OCI-M1 (cell line): ENCODE measurements around the gene PARD3B.
A peak's percentile ranks its signal among the peaks of the same experiment; 100 is the strongest.

ENCODE experiments used
- DNase-seq: peaks from one replicate; lab custom pipeline; 2025; lab: John Stamatoyannopoulos, UW

PARD3B gene

DNA sequence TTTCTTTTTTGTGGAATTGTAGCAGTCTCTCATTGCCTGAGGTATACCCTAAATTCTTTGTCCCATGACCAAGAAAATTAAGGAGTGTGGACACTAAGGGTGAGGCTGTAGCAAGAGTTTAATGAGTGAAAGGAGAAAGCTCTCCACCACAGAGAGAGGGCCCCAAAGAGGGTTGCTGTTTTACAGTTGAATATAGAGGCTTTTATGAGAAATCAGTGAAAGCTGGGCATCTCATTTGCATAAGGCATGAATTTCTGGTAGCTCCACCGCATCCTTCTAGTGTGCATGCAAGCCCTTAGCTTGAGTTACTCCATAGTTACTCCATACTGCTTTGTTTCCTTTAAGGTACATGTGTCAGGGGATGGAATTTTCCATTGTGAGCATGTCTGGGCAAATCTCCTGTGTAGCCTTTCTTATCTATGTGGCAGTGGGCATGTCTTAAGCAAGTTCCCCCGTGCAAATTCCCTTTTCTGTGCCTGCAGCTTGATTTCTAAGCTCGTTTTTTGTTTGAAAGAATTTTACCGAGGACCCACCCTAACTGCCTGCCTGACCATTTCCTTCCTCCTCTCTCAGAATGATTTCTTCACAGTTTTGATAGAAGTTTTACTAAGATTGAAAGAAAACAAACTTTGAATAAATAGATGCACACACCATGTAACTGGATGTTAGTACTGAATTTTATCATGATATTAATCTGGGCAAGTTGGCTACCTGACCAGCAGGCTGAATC is 218.9 kb downstream of the PARD3B start:
- peak; percentile 40 for DNase-seq

DNA sequence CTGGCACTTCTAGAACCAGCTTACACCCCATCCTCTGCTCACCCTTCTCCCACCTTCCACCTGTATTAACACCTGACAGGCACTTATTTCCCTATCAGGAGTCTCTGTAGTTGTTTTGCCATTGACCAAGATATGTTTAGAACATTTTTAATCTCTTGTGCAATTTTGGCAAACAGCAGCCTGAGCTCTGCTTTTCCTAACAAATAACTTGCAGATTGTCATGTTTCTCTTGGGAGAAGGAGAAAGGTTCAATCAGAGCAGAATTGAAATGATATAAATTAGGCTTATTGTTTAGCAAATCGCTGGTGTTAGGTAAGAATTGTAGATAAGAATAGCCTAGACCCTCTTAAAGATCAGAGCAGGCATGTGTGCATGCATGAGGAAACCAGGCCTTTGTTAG is 225.5 kb downstream of the PARD3B start:
- DNase-seq = no peak

DNA sequence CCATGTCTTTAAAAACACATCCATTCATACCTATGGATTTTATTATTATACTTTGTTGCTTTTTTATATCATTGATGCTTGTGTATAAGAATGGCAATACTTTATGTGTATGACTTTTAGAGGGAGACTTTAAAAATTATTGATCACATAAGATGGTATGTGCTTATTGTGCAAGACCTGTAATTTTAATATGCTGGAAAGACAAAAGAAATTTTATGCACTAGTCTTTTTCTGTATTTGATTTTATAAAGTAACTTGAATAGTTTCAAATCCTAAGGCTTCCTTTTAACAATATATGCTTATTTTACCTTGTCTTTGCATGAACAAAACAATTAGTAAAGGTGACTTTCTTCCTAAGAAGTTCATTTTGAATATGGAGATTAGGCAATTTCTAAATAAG is 226.4 kb downstream of the PARD3B start:
- DNase-seq = no peak

DNA sequence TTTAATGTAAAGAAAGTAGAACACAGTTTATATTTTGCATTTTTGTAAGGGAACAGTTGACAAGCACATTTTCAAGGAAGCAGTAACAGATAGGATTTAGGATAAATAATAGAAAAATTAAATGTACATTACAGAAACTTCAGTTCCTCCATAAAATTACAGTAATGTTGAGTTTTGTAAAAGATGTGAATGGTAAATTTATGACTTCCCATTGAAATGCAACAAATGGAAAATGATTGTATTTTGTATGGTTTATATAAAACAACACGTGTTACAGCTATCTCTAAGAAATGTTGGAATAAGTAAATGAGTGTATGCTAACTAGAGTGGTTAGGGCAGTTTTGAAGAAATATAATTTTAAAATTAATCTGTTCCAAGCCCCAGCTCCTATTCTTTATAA is 227.3 kb downstream of the PARD3B start:
- DNase-seq = no peak

DNA sequence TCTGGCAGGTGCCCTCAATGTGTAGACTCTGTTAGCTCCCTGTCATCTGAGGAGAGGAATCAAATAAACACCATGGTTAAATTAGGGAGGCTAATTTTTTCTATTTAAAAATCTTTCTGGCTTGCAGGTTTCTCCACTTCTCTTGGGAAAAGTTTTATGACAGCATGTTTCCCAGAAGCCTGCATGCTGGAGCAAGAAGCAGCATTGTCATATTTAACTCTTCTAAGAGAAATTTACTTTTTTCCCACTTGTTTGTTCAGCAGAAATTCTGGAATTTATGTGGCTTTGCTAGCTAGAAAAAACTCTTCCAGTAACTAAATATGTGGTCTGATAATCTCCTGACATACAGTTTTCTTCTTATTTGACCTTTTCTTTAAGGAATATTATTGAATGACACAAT is 230.5 kb downstream of the PARD3B start:
- DNase-seq = peak; percentile 42

GRCh38 chr2:204776781-204777559 is 231.7 kb downstream of the PARD3B start:
- peak; percentile 87 for DNase-seq

- no peak for DNase-seq
Measured at GRCh38 chr2:204779771-204780170, 234.5 kb downstream of the PARD3B start.

GRCh38 chr2:204781941-204782340 is 236.7 kb downstream of the PARD3B start:
- no peak for DNase-seq

DNA sequence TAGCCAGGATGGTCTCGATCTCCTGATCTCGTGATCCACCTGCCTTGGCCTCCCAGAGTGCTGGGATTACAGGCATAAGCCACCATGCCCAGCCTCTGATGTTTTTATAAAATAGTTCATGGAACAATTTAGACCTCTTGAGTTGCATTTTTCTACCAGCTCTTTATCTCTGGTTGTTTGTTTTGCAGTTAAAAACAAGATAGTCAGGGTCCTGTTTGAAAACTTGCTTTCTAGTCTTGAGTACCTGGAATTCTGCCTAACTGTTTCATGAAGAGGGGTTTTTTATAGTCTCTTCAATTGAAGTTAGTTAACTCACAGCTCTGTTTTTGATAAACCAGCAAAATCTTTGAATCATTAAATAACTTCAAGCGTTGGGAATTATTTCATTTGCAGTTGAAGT is 244.8 kb downstream of the PARD3B start:
- no peak for DNase-seq

DNA sequence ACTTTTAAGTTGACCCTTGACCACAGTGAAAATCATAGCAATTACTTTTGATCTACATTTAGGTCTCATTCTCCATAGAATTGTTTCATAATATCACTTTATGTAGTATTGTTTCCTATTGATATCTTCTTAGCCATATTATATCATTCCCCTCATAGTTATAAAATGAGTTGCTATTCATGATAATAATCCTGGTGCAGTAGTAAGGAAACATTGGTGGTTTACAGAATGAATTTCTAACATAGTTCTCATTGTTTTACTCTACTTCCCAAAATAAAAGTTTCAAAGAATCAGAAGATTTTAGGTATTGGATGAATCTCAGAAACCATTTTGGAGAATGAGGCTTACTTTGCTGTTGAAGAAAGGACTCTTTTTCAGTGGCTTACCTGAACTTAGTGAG is 246.0 kb downstream of the PARD3B start:
- DNase-seq = no peak

GRCh38 chr2:204794624-204795023 is 249.3 kb downstream of the PARD3B start:
- no peak for DNase-seq

DNA sequence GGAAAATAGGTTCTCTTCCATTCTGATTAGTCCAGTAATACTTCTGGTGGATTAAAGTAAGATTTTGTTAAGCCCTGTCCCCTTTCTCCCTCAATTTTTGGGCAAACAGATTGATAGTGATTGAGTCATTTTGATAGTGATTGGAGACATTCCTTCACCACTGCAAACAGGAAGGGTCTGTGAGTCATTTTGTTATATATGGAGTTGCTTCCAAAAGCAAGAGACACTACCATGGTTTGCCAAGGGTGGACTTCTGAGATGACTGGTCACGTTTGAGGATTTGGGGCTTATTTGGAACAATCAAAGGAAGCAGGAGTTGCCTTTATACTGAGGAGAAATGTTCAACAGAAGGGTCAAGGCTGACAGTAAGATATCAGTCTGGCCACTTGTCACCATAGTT is 249.9 kb downstream of the PARD3B start:
- no peak for DNase-seq

DNA sequence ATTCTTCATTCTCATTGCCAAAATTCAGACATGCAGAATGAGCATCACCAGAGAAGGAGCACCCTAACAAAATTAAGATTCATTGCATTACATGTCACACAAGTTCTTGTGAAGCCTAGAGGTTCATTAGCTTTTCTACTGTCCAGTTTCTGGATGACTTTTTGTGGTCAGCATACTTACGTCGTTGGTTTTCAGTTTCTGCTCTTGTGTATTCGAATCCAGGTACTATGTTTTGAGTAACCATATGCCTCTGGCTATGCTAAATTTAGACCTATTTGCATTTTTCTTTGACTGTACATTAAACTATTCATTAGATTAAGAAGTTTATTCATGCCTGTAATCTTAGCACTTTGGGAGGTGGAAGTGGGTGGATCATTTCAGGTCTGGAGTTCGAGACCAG is 251.3 kb downstream of the PARD3B start:
- no peak for DNase-seq

- no peak for DNase-seq
Measured at GRCh38 chr2:204799791-204800190, 254.5 kb downstream of the PARD3B start.

DNA sequence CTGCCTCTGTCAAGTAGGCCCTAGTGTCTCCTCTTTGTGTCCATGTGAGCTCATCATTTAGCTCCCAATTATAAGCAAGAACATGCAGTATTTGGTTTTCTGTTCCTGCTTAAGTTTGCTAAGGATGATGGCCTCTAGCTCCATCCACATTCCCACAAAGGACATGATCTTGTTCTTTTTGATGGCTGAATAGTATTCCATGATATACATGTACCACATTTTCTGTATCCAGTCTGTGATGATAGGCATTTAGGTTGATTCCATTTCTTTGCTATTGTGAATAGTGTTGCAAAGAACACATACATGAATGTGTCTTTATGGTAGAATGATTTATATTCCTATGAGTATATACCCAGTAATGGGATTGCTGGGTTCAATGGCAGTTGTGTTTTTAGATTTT is 263.2 kb downstream of the PARD3B start:
- no peak for DNase-seq

DNA sequence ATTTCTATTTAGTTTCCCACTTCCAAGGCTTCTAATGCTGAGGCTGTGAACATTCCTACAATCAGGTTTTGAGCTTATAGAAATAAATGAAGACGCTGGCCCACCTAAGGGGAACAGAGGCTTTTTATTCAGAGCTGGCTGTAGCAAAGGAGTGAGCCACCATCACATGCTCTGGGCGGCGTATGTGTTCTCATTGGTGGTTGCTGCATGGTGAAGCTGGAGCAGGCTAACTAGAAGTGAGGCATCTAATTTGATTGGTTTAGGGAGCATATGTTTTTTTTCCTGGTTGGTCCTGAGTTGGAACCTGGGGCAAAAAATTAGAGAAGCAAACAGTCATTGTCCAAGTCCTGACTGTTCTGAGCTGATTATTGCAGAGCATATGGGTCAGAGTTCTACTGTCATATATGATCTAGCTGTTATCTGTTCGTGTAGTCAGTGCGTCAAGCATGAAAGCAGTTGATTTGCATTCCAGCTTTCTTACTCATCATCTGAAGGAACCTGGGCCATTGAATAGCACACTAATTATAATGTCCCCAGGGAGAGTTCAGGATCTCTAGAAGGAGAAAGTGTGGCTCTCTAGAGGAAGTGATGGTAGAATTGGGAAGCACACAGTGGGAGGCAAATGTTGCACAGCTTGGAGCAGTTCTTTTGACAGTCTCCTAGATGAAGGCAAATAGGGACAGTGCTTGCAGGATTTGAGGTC is 279.6 kb downstream of the PARD3B start:
- no peak for DNase-seq

- DNase-seq = peak; percentile 33
Measured at GRCh38 chr2:204825681-204826080, 280.4 kb downstream of the PARD3B start.

- no peak for DNase-seq
Measured at GRCh38 chr2:204827701-204828590, 282.7 kb downstream of the PARD3B start.

GRCh38 chr2:204834716-204835384 is 289.6 kb downstream of the PARD3B start:
- no peak for DNase-seq

GRCh38 chr2:204835786-204836185 is 290.5 kb downstream of the PARD3B start:
- DNase-seq = no peak

DNA sequence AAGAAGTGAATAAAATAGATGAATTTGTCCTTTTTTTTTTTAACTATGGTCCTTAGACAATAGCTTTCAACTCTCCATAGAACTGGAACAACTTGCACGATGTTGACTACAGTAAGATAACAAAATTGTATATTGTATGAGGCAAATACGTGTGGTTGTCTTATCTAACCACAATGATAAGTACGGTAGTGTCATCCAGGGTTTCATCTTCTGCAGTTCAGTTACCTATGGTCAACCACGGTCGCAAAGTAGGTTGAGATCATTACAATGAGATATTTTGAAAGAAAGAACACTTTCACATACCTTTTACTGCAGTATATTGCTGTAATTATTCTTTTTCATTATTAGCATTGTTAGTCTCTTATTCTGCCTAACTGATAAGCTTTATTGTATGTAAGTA is 295.2 kb downstream of the PARD3B start:
- DNase-seq = peak; percentile 32
